ENCODE results near the gene NEK10.
"Not testable (repeated sequence)": the region's sequence is repeated elsewhere in the genome, so short reads cannot be mapped to it uniquely, and the experiment has no call there.

The NEK10 gene

GRCh38 chr3:27368831-27369607 is at the start of gene NEK10:
NEK10 (minus strand) TSS chr3:27369383; CDS start chr3:27352882, 16,501 bp downstream.
- DNase-seq: no peak

- DNase-seq: no peak
These were observed 46.0 kb upstream of the NEK10 start for GRCh38 chr3:27415202-27415601.

- no peak for DNase-seq
These were observed 23.9 kb upstream of the NEK10 start for GRCh38 chr3:27392950-27393679.

GRCh38 chr3:27392414-27392813 is 23.2 kb upstream of the NEK10 start:
- DNase-seq: not testable (repeated sequence)

GRCh38 chr3:27391796-27392195 is 22.6 kb upstream of the NEK10 start:
- DNase-seq: no peak

GRCh38 chr3:27387625-27388024 is 18.4 kb upstream of the NEK10 start:
- no peak for DNase-seq

- no peak for DNase-seq
These were observed 16.3 kb upstream of the NEK10 start for GRCh38 chr3:27385504-27385903.

- DNase-seq: no peak
These were observed 15.0 kb upstream of the NEK10 start for GRCh38 chr3:27384191-27384590.

- DNase-seq: no peak
These were observed 11.5 kb upstream of the NEK10 start for GRCh38 chr3:27380433-27381357.

- DNase-seq: no peak
These were observed 9.1 kb upstream of the NEK10 start for GRCh38 chr3:27378331-27378730.

GRCh38 chr3:27376109-27376772 is 7.1 kb upstream of the NEK10 start:
- DNase-seq: no peak

- DNase-seq: no peak
These were observed 3.1 kb downstream of the NEK10 start for GRCh38 chr3:27366062-27366591.

- DNase-seq: no peak
These were observed 8.8 kb downstream of the NEK10 start for GRCh38 chr3:27360113-27361078.

GRCh38 chr3:27358372-27358771 is 10.8 kb downstream of the NEK10 start:
- DNase-seq: no peak

- peak; percentile 10 for DNase-seq
These were observed 11.4 kb downstream of the NEK10 start for GRCh38 chr3:27357665-27358258.

GRCh38 chr3:27356976-27357375 is 12.2 kb downstream of the NEK10 start:
- DNase-seq: no peak

GRCh38 chr3:27354588-27355203 is 14.5 kb downstream of the NEK10 start:
- DNase-seq: no peak

GRCh38 chr3:27354161-27354560 is 15.0 kb downstream of the NEK10 start:
- no peak for DNase-seq

- no peak for DNase-seq
These were observed 16.0 kb downstream of the NEK10 start for GRCh38 chr3:27353221-27353620.

GRCh38 chr3:27352047-27352446 is 17.1 kb downstream of the NEK10 start:
- DNase-seq: no peak

Data from NCI-H446 treated with DMSO at 0.1 percent for 48 hours (cell line).